Trophoblast cell (in vitro differentiated cells and primary cell): ENCODE data around the gene KRT23.

Experiments
- DNase-seq, 2 donors: peaks; one replicate each; pipeline ENCODE4 v3.0.0-alpha.2; 2016
- H2AFZ ChIP-seq: 2 replicates; pipeline ENCODE4 v1.6.1; 2013; ENCODE audit warnings: low read length, moderate library complexity, mild to moderate bottlenecking; ENCODE audit not compliant: insufficient read depth, poor library complexity
- H2AK5ac ChIP-seq: 2 replicates; pipeline ENCODE4 v1.6.1; 2013; ENCODE audit warnings: mild to moderate bottlenecking, low read length
- H2BK120ac ChIP-seq: 2 replicates; pipeline ENCODE4 v1.6.1; 2013; ENCODE audit warnings: low read length, mild to moderate bottlenecking, moderate library complexity; ENCODE audit not compliant: insufficient read depth, poor library complexity
- H2BK12ac ChIP-seq: 2 replicates; pipeline ENCODE4 v1.6.1; 2013; ENCODE audit warnings: mild to moderate bottlenecking, low read length, moderate library complexity
- H2BK5ac ChIP-seq: 2 replicates; pipeline ENCODE4 v1.6.1; 2013; ENCODE audit warnings: low read length, low read depth, moderate library complexity, mild to moderate bottlenecking; ENCODE audit not compliant: poor library complexity
- H3K14ac ChIP-seq: 2 replicates; pipeline ENCODE4 v1.6.1; 2013; ENCODE audit warnings: mild to moderate bottlenecking, low read length
- H3K18ac ChIP-seq: 2 replicates; pipeline ENCODE4 v1.6.1; 2013; ENCODE audit warnings: mild to moderate bottlenecking, low read length
- H3K23ac ChIP-seq: 2 replicates; pipeline ENCODE4 v1.6.1; 2013; ENCODE audit warnings: low read length
- H3K27ac ChIP-seq: 2 replicates; pipeline ENCODE4 v1.5.1; 2013; ENCODE audit warnings: low read depth, mild to moderate bottlenecking, inconsistent platforms, low read length, moderate library complexity
- H3K27me3 ChIP-seq: 2 replicates; pipeline ENCODE4 v1.6.1; 2013; ENCODE audit warnings: inconsistent platforms, mild to moderate bottlenecking, low read length, moderate library complexity; ENCODE audit not compliant: insufficient read depth
- H3K36me3 ChIP-seq, 2 experiments: 1 replicate in 1 of 2; 2 replicates in 1 of 2; pipeline ENCODE4 v1.6.1; 2013; ENCODE audit warnings: low read length in 2 of 2, mild to moderate bottlenecking in 2 of 2, moderate library complexity in 1 of 2; ENCODE audit not compliant: insufficient read depth in 2 of 2, control insufficient read depth in 1 of 2
- H3K4ac ChIP-seq: 2 replicates; pipeline ENCODE4 v1.6.1; 2013; ENCODE audit warnings: low read depth, mild to moderate bottlenecking, low read length, moderate library complexity
- H3K4me1 ChIP-seq, 2 experiments: 1 replicate in 1 of 2; 2 replicates in 1 of 2; pipeline ENCODE4 v1.6.1; 2013; ENCODE audit warnings: low read length in 2 of 2, mild to moderate bottlenecking in 2 of 2, moderate library complexity in 1 of 2; ENCODE audit not compliant: insufficient read depth in 2 of 2, control insufficient read depth in 1 of 2
- H3K4me2 ChIP-seq: 2 replicates; pipeline ENCODE4 v1.6.1; 2013; ENCODE audit warnings: inconsistent platforms, mild to moderate bottlenecking, low read length, moderate library complexity
- H3K4me3 ChIP-seq: 2 replicates; pipeline ENCODE4 v1.5.1; 2013; ENCODE audit warnings: mild to moderate bottlenecking, low read depth, low read length, inconsistent platforms
- H3K79me1 ChIP-seq: one replicate; pipeline ENCODE4 v1.6.1; 2013; ENCODE audit warnings: low read length
- H3K79me2 ChIP-seq: 2 replicates; pipeline ENCODE4 v1.6.1; 2013; ENCODE audit warnings: low read length, mild to moderate bottlenecking; ENCODE audit not compliant: control insufficient read depth, insufficient read depth, poor library complexity
- H3K9ac ChIP-seq: 2 replicates; pipeline ENCODE4 v1.6.1; 2013; ENCODE audit warnings: mild to moderate bottlenecking, low read length
- H3K9me3 ChIP-seq: 2 replicates; pipeline ENCODE4 v1.6.1; 2013; ENCODE audit warnings: low read depth, mild to moderate bottlenecking, control low read depth, inconsistent platforms, low read length; ENCODE audit not compliant: insufficient read depth
- H4K12ac ChIP-seq: 2 replicates; pipeline ENCODE4 v1.6.1; 2013; ENCODE audit warnings: low read depth, mild to moderate bottlenecking, low read length, moderate library complexity
- H4K8ac ChIP-seq: 2 replicates; pipeline ENCODE4 v1.6.1; 2013; ENCODE audit warnings: low read depth, mild to moderate bottlenecking, low read length, moderate library complexity
- H4K91ac ChIP-seq: one replicate; pipeline ENCODE4 v1.6.1; 2013; ENCODE audit warnings: low read depth, mild to moderate bottlenecking, low read length, moderate library complexity
- WGBS: extraction: QIAGEN DNeasy Blood & Tissue Kit; methylation state at CpG from one replicate; pipeline ENCODE4 v1.1.7; 2013; ENCODE audit warnings: missing lambda C conversion rate; ENCODE audit not compliant: insufficient read length, insufficient coverage; ENCODE audit errors: extremely low coverage; 5-methylcytosine and 5-hydroxymethylcytosine counted together

KRT23 gene

GRCh38 chr17:40945414-40945813 lies 8.0 kb upstream of the KRT23 start:
- Histone ChIP-seq H3K14ac (no peak overlapping the region), H3K4me3 (no peak overlapping the region), H3K4ac (no peak overlapping the region), H2AFZ (no peak overlapping the region), H3K79me2 (no peaks in the 10 kb centered on the region), H2AK5ac (no peak overlapping the region), H2BK5ac (no peak overlapping the region), H3K4me1 (peaks cover 0 to 3% of the 10 kb centered on the region in 2 experiments), H3K18ac (no peak overlapping the region), H3K9ac (no peak overlapping the region), H4K12ac (no peak overlapping the region), H4K91ac (no peak overlapping the region), H2BK12ac (no peak overlapping the region), H3K79me1 (no peaks in the 10 kb centered on the region), H4K8ac (no peak overlapping the region), H3K23ac (no peak overlapping the region), H3K27ac (no peak overlapping the region), H2BK120ac (no peak overlapping the region), H3K9me3 (no peaks in the 10 kb centered on the region), H3K36me3 (no peaks in the 10 kb centered on the region), H3K4me2 (no peak overlapping the region), H3K27me3 (no peaks in the 10 kb centered on the region)
- no CpG with 5 or more reads among the region's 6 CpGs for WGBS
- DNase-seq, result no peak

DNA sequence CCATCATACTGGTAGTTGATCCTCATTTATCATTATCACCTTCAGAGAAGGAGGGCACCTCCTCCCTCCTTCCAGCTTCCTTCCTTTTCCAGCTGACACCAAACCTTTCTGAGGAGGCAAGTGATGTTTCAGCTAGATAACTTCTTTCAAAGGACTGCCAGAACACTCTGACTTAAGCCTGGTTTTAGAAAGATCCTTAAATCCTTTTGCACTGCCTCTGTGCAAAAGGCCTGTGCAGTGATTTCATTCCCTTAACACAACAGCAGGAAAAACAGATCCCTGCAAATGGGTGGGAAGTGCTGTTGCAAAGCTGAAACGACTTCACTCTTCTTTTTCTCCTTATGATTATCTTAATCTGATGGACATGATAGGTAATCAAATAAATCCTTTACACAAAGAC lies 7.1 kb upstream of the KRT23 start:
- no peaks in the 10 kb centered on the region for H3K9me3 ChIP-seq
- H3K79me2 ChIP-seq, result no peaks in the 10 kb centered on the region
- H3K4ac ChIP-seq, result no peak overlapping the region
- no peak overlapping the region for H3K27ac ChIP-seq
- no peak overlapping the region for H3K14ac ChIP-seq
- no peak overlapping the region for H3K23ac ChIP-seq
- no peak overlapping the region for H4K91ac ChIP-seq
- H2AFZ ChIP-seq, result no peak overlapping the region
- no peak for DNase-seq
- WGBS, result no CpG with 5 or more reads among the region's 1 CpG
- H3K18ac ChIP-seq, result no peak overlapping the region
- no peak overlapping the region for H3K4me2 ChIP-seq
- H3K4me3 ChIP-seq, result no peak overlapping the region
- H3K9ac ChIP-seq, result no peak overlapping the region
- H4K12ac ChIP-seq, result no peak overlapping the region
- H4K8ac ChIP-seq, result no peak overlapping the region
- H3K4me1 ChIP-seq, result peaks cover 0 to 3% of the 10 kb centered on the region in 2 experiments
- H3K27me3 ChIP-seq, result no peaks in the 10 kb centered on the region
- H2BK12ac ChIP-seq, result no peak overlapping the region
- no peaks in the 10 kb centered on the region for H3K79me1 ChIP-seq
- H2BK5ac ChIP-seq, result no peak overlapping the region
- no peak overlapping the region for H2AK5ac ChIP-seq
- no peaks in the 10 kb centered on the region for H3K36me3 ChIP-seq
- H2BK120ac ChIP-seq, result no peak overlapping the region

- Histone ChIP-seq H3K4me2 (no peak overlapping the region), H2AK5ac (no peak overlapping the region), H3K4ac (no peak overlapping the region), H3K23ac (no peak overlapping the region), H4K8ac (no peak overlapping the region), H3K9me3 (no peaks in the 10 kb centered on the region), H3K4me3 (no peak overlapping the region), H3K14ac (no peak overlapping the region), H2BK120ac (no peak overlapping the region), H4K91ac (no peak overlapping the region), H2BK5ac (no peak overlapping the region), H3K36me3 (no peaks in the 10 kb centered on the region), H3K79me2 (peaks cover 2% of the 10 kb centered on the region), H3K27ac (no peak overlapping the region), H3K79me1 (peaks cover 5% of the 10 kb centered on the region), H3K9ac (no peak overlapping the region), H4K12ac (no peak overlapping the region), H2BK12ac (no peak overlapping the region), H3K4me1 (peaks cover 11% of the 10 kb centered on the region in 2 experiments), H3K27me3 (no peaks in the 10 kb centered on the region), H3K18ac (no peak overlapping the region), H2AFZ (no peak overlapping the region)
- DNase-seq, result no peak
- WGBS, result no CpG with 5 or more reads among the region's 3 CpGs
Observed at GRCh38 chr17:40942553-40942952, 5.1 kb upstream of the KRT23 start.

GRCh38 chr17:40940266-40940665 lies 2.8 kb upstream of the KRT23 start:
- Histone ChIP-seq H4K12ac (no peak overlapping the region), H2BK5ac (no peak overlapping the region), H3K4me2 (no peak overlapping the region), H3K4me3 (no peak overlapping the region), H3K14ac (no peak overlapping the region), H3K4ac (no peak overlapping the region), H2AFZ (no peak overlapping the region), H3K79me1 (peaks cover 18% of the 10 kb centered on the region), H4K91ac (no peak overlapping the region), H2BK12ac (no peak overlapping the region), H3K4me1 (peaks cover 23 to 25% of the 10 kb centered on the region in 2 experiments), H4K8ac (no peak overlapping the region), H2AK5ac (no peak overlapping the region), H3K27ac (no peak overlapping the region), H3K9ac (no peak overlapping the region), H3K79me2 (peaks cover 2% of the 10 kb centered on the region), H3K9me3 (no peaks in the 10 kb centered on the region), H3K18ac (no peak overlapping the region), H3K36me3 (no peaks in the 10 kb centered on the region), H2BK120ac (no peak overlapping the region), H3K27me3 (no peaks in the 10 kb centered on the region), H3K23ac (no peak overlapping the region)
- no peak for DNase-seq
- WGBS, result no CpG with 5 or more reads among the region's 6 CpGs
